ENCODE measurements around the gene RAB39A. TPM values are rescaled to one million over a fixed set of nuclear protein-coding genes. Genes with fewer than 3 reads are reported as not detected.
"Not testable (repeated sequence)": the region's sequence is repeated elsewhere in the genome, so short reads cannot be mapped to it uniquely, and the experiment has no call there.

RAB39A gene
- total and polyA plus RNA-seq, 11 donors, result 0.19 to 4.7 (median 0.32) TPM; not detected in 2

DNA sequence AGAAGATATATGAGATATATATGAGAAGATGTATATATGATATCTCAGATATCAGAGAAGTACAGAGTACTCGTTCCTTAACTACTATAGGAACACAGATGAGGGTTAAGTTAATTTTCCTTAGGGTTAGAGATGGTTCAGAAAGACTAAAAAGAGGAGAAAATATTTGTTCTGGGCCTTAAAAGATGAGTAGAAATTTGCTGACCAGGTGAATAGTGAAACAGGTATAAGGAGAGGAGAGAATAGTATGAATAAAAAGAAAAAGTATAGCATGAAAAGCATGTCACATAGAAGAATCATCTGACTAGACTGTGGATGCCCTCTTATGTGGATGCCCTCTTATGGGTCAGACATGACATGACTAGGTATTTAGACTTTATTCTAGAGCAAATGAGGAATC, 6.3 kb upstream of the RAB39A start:
- ATAC-seq (no peak), DNase-seq (no peak)
- H3K9me3 ChIP-seq, result no peaks in the 10 kb centered on the region
- H3K27me3 ChIP-seq, result peaks cover 0 to 15% (median 0%) of the 10 kb centered on the region in 9 donors
- intact Hi-C loops (cut with DNase I), result no loop called here
- H3K27ac ChIP-seq, result no peak overlapping the region
- no peaks in the 10 kb centered on the region for H3K4me1 ChIP-seq
- H3K36me3 ChIP-seq, result no peaks in the 10 kb centered on the region
- 72 to 75% (median 73%) methylated on average over 1 of the region's 1 CpG for WGBS, 4 donors
- no peak overlapping the region for H3K4me3 ChIP-seq
- no peak for TF ChIP-seq POLR2A (IDR thresholded peaks at IDR 0.05)
- TF ChIP-seq, protein P1, sequence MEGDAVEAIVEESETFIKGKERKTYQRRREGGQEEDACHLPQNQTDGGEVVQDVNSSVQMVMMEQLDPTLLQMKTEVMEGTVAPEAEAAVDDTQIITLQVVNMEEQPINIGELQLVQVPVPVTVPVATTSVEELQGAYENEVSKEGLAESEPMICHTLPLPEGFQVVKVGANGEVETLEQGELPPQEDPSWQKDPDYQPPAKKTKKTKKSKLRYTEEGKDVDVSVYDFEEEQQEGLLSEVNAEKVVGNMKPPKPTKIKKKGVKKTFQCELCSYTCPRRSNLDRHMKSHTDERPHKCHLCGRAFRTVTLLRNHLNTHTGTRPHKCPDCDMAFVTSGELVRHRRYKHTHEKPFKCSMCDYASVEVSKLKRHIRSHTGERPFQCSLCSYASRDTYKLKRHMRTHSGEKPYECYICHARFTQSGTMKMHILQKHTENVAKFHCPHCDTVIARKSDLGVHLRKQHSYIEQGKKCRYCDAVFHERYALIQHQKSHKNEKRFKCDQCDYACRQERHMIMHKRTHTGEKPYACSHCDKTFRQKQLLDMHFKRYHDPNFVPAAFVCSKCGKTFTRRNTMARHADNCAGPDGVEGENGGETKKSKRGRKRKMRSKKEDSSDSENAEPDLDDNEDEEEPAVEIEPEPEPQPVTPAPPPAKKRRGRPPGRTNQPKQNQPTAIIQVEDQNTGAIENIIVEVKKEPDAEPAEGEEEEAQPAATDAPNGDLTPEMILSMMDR (IDR thresholded peaks at IDR 0.05), result no peak

DNA sequence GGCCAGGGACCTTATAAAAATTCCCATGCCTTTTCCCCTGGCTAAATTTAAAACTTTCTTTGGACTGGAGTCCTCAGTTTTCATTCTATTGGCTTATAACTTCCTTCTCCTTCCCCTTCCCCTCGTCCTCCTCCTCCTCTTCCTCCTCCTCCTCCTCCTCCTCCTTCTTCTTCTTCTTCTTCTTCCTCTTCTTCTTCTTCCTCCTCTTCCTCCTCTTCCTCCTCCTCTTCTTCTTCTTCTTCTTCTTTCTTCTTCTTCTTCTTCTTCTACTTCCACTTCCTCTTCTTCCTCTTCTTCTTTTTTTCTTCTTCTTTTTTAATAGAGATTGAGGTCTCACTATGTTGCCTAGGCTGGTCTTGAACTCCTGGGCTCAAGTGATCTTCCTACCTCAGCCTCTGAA, 4.7 kb upstream of the RAB39A start:
- H3K4me1 ChIP-seq, result peaks cover 0 to 12% (median under 1%) of the 10 kb centered on the region in 12 donors
- H3K36me3 ChIP-seq; H3K4me3 ChIP-seq; intact Hi-C loops (cut with DNase I); ATAC-seq; H3K9me3 ChIP-seq; DNase-seq; H3K27ac ChIP-seq: not testable (repeated sequence)
- 28 to 64% (median 45%) methylated on average over 1 of the region's 1 CpG for WGBS, 4 donors
- peaks cover 0 to 20% (median 5%) of the 10 kb centered on the region in 9 donors for H3K27me3 ChIP-seq

DNA sequence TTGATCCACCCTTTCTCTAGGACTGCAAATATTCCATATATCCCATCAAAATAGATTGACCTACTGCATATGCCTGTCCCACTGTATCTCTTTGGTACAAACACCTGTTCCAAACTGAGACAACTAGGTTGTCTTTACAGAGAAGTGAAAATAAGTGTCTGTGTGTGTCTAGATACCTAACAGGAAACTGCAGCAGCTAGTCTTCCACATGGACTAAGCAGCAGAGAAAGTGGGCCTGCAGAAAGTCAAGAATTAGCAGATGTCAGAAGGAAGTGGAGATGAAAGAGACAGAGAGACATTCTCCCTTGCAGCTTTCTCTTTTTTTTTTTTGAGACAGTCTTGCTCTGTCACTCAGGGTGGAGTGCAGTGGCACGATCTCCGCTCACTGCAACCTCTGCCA, 3.9 kb upstream of the RAB39A start:
- Histone ChIP-seq H3K4me1 (peaks cover 0 to 17% (median 5%) of the 10 kb centered on the region in 12 donors), H3K27ac (no peak overlapping the region), H3K36me3 (no peaks in the 10 kb centered on the region), H3K4me3 (no peak overlapping the region), H3K27me3 (peaks cover 8 to 28% (median 12%) of the 10 kb centered on the region in 9 donors), H3K9me3 (no peaks in the 10 kb centered on the region)
- WGBS, 4 donors, result 70 to 89% (median 82%) methylated on average over 2 of the region's 2 CpGs
- TF ChIP-seq, protein P1 (IDR thresholded peaks at IDR 0.05), result no peak
- no peak for TF ChIP-seq POLR2A (IDR thresholded peaks at IDR 0.05)
- ATAC-seq (no peak), DNase-seq (no peak)
- intact Hi-C loops (cut with DNase I), result no loop called here

DNA sequence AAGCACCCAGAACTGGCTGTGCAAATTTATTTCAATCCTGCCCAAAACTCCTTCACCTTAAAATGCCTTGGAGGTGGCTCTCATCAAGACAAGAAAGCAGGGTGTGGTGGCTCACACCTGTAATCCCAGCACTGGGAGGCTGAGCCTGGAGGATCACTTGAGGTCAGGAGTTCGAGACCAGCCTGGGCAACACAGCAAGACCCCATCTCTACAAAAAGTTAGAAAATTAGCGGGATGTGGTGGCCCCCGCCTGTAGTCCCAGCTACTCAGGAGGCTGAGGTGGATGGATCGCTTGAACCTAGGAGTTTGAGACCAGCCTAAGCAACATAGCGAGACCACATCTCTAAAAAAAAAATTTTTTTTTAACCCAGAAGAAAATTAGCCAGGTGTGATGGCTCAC, 689 bp upstream of the RAB39A start:
- peaks cover 8 to 47% (median 17%) of the 10 kb centered on the region in 9 donors for H3K27me3 ChIP-seq
- intact Hi-C loops (cut with DNase I), result no loop called here
- ATAC-seq, result no peak
- peak overlapping the region in 5 of 12 donors; percentile 40 to 67 (median 50) for H3K4me3 ChIP-seq
- no peak for TF ChIP-seq POLR2A (IDR thresholded peaks at IDR 0.05)
- H3K9me3 ChIP-seq, result no peaks in the 10 kb centered on the region
- no peak for DNase-seq
- H3K36me3 ChIP-seq, result no peaks in the 10 kb centered on the region
- peaks cover 0 to 17% (median 5%) of the 10 kb centered on the region in 12 donors for H3K4me1 ChIP-seq
- peak overlapping the region in 1 of 12 donors; percentile 83 for H3K27ac ChIP-seq
- 81 to 85% (median 82%) methylated on average over 5 of the region's 5 CpGs for WGBS, 4 donors

DNA sequence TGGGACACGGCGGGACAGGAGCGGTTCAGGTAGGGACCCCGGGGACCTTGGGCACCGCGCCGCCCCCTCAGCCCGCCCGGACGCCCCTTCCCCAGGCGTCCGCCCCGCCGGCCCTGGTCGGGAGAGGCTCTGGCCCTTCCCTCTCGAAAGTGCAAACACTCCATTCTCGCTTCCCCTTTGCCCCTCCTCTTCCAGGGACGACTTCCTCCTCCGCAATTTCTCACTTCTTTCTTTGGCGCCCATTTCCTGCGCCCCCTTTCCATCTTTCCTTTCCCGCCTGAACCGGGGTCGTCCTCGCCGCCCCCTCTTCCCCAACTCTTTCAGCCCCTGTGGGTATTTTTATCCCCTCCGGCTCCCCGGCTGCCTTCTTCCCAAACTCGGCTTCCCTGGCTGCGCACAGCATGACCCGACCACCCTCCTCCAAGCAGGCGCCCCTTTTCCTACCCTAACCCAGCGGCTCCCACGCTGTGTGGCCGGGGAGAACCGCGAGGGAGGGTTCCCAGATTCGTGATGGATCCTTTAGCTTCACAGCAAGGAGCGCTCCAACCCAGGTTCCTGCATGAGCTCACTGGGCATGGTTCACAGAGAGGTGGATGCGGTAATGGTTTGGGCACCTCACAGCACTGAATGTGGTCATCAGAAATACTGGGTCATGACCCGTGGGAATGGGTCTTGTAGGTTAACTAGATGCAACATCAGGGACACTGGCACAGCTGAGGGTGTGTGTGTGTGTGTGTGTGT, 689 bp downstream of the RAB39A start:
- peaks cover 8 to 49% (median 17%) of the 10 kb centered on the region in 9 donors for H3K27me3 ChIP-seq
- 1 to 2% (median 2%) methylated on average over 41 of the region's 41 CpGs for WGBS, 4 donors
- intact Hi-C loops (cut with DNase I), result no loop called here
- no peaks in the 10 kb centered on the region for H3K9me3 ChIP-seq
- ATAC-seq (peak in 3 of 4 donors; percentile 45 to 65 (median 49)), DNase-seq (peak in 4 of 5 donors; percentile 21 to 40 (median 26))
- H3K4me1 ChIP-seq, result peaks cover 0 to 17% (median 5%) of the 10 kb centered on the region in 12 donors
- peak overlapping the region; percentile 18 to 67 (median 43) for H3K4me3 ChIP-seq
- no peaks in the 10 kb centered on the region for H3K36me3 ChIP-seq
- H3K27ac ChIP-seq, result peak overlapping the region in 4 of 12 donors; percentile 11 to 83 (median 54)
- TF ChIP-seq, protein P1 (IDR thresholded peaks at IDR 0.05), result no peak
- TF ChIP-seq POLR2A (IDR thresholded peaks at IDR 0.05), result no peak

All from heart left ventricle (tissue), 16 donors.